K562 (cell line): ENCODE data around the gene FYB1. TPM values are rescaled to one million over a fixed set of nuclear protein-coding genes. Genes with fewer than 3 reads are reported as not detected.

Source experiments
- ATAC-seq: fragments of 200-7000 bp; cut with Tn5 transposase; 3 replicates; pipeline ENCODE4 v1.9.1; 2020; ENCODE audit warnings: moderate library complexity
- BruUV-seq: library from RNA; stranded (reverse); fragments of 400-500 nt; replicated peaks from 2 replicates; lab custom pipeline; 2021; lab: Mats Ljungman, UMichigan
- CTCF ChIA-PET: fragments of 300-600 bp; formaldehyde crosslinking; extraction: SDS; loops from one replicate; lab custom pipeline; 2021; ENCODE audit warnings: low intra/inter-chr PET ratio; lab: Yijun Ruan, JAX
- POLR2A ChIA-PET: fragments of 300-600, 350-650 bp; sonication (Branson Sonifier 250); formaldehyde crosslinking; extraction: SDS; loops from one replicate; lab custom pipeline; 2021; ENCODE audit warnings: antibody characterized with exemption, inconsistent platforms; lab: Yijun Ruan, JAX
- DNase-seq, 4 experiments: peaks; one replicate each; pipeline versions ENCODE4 v3.0.0 to v3.0.0-alpha.2; 2011 to 2018; ENCODE audit warnings: low spot score in 3 of 4, mixed read lengths in 3 of 4; ENCODE audit errors: extremely low read depth in 1 of 4
- FAIRE-seq: peaks from 2 replicates; lab custom pipeline; 2011; peaks lifted over from hg19 to GRCh38; lab: Jason Lieb, UNC
- H2AFZ ChIP-seq: 2 replicates; pipeline ENCODE4 v1.6.0; 2011; ENCODE audit warnings: low read depth, low read length, control low read depth, inconsistent platforms
- H3K27ac ChIP-seq: fragments of 200-600 bp; 3 replicates; pipeline ENCODE4 v1.8.0; 2011; ENCODE audit warnings: low read depth, mild to moderate bottlenecking, control low read depth, inconsistent platforms, low read length, moderate library complexity, mixed read lengths; ENCODE audit errors: extremely low read depth
- H3K27me3 ChIP-seq, 2 experiments: fragments of 300-600 bp in 1 of 2; 2 replicates in 1 of 2; 3 replicates in 1 of 2; pipeline versions ENCODE4 v1.6.0 to v1.8.0; 2011; ENCODE audit warnings: inconsistent platforms in 2 of 2, low read length in 2 of 2, mild to moderate bottlenecking in 1 of 2, mixed read lengths in 1 of 2, moderate library complexity in 1 of 2; ENCODE audit not compliant: control insufficient read depth in 2 of 2, insufficient read depth in 2 of 2
- H3K36me3 ChIP-seq: fragments of 300-600 bp; 3 replicates; pipeline ENCODE4 v1.8.0; 2011; ENCODE audit warnings: mild to moderate bottlenecking, low read length, inconsistent platforms; ENCODE audit not compliant: control insufficient read depth, insufficient read depth
- H3K4me1 ChIP-seq, 2 experiments: fragments of 200-600 bp in 1 of 2; replicated peaks in 1 of 2; 2 replicates in 1 of 2; 3 replicates in 1 of 2; pipeline versions ENCODE4 v1.5.1 to v1.8.0; 2011; ENCODE audit warnings: inconsistent platforms in 2 of 2, low read length in 2 of 2, mild to moderate bottlenecking in 1 of 2, mixed read lengths in 1 of 2, moderate library complexity in 1 of 2; ENCODE audit not compliant: control insufficient read depth in 2 of 2, insufficient read depth in 2 of 2
- H3K4me2 ChIP-seq: 2 replicates; pipeline ENCODE4 v1.6.1; 2011; ENCODE audit warnings: low read length, control low read depth, inconsistent platforms, mixed read lengths; ENCODE audit not compliant: insufficient read depth
- H3K4me3 ChIP-seq: fragments of 200-600 bp; sonication (generic), shearing (Covaris generic); 2 replicates; pipeline ENCODE4 v1.5.1; 2016; ENCODE audit warnings: control low read depth, inconsistent platforms
- H3K79me2 ChIP-seq: fragments of 200-600 bp; 3 replicates; pipeline ENCODE4 v1.8.0; 2011; ENCODE audit warnings: low read length, inconsistent platforms; ENCODE audit not compliant: control insufficient read depth, insufficient read depth
- H3K9ac ChIP-seq, 2 experiments: 2 replicates each; pipeline versions ENCODE4 v1.6.0 to v1.6.1; 2011; ENCODE audit warnings: low read depth in 2 of 2, low read length in 2 of 2, control low read depth in 1 of 2, inconsistent platforms in 1 of 2, mild to moderate bottlenecking in 1 of 2, mixed read lengths in 1 of 2; ENCODE audit not compliant: insufficient read depth in 1 of 2
- H3K9me1 ChIP-seq: one replicate; pipeline ENCODE4 v1.6.0; 2011; ENCODE audit warnings: inconsistent platforms, mild to moderate bottlenecking, low read length, moderate library complexity; ENCODE audit not compliant: control insufficient read depth, insufficient read depth
- H3K9me3 ChIP-seq: replicated peaks from 2 replicates; pipeline ENCODE4 v1.5.1; 2011; ENCODE audit warnings: low read depth, low read length, inconsistent platforms; ENCODE audit not compliant: control insufficient read depth, insufficient read depth
- H4K20me1 ChIP-seq: replicated peaks from 2 replicates; pipeline ENCODE4 v1.6.1; 2011; ENCODE audit warnings: low read length, inconsistent platforms, mixed read lengths; ENCODE audit not compliant: control insufficient read depth, insufficient read depth
- BRD9 ChIP-seq: fragments of 450-650 bp; IDR thresholded peaks from 2 replicates; pipeline ENCODE4 v1.6.1; 2018; ENCODE audit warnings: low read depth; ENCODE audit not compliant: partially characterized antibody
- COPS2 ChIP-seq: fragments of 450-650 bp; conservative IDR thresholded peaks from 2 replicates; pipeline ENCODE4 v1.6.1; 2016; ENCODE audit warnings: mild to moderate bottlenecking, moderate library complexity
- ETV5 ChIP-seq: sonication (generic); formaldehyde crosslinking; IDR thresholded peaks from 2 replicates; pipeline ENCODE4 v1.4.0; 2020; ENCODE audit warnings: low read depth, mild to moderate bottlenecking, missing genetic modification reagents
- NCOA6 ChIP-seq: fragments of 450-650 bp; IDR thresholded peaks from 2 replicates; pipeline ENCODE4 v1.6.1; 2017; ENCODE audit warnings: mild to moderate bottlenecking
- NFXL1 ChIP-seq: fragments of 450-650 bp; formaldehyde crosslinking; IDR thresholded peaks from 2 replicates; pipeline ENCODE4 v1.4.0; 2021; ENCODE audit warnings: mild to moderate bottlenecking
- NR2F6 ChIP-seq: fragments of 450-650 bp; formaldehyde crosslinking; IDR thresholded peaks from 2 replicates; pipeline ENCODE4 v1.4.0; 2020; ENCODE audit warnings: mild to moderate bottlenecking
- SETDB1 ChIP-seq: IDR thresholded peaks from one replicate; pipeline ENCODE4 v1.6.1; 2012; ENCODE audit warnings: low read length, control low read depth, inconsistent platforms
- SRSF7 ChIP-seq: fragments of 200-400 bp; formaldehyde crosslinking; optimal IDR thresholded peaks from 2 replicates; pipeline ENCODE3; 2017; ENCODE audit warnings: mild to moderate bottlenecking, low read depth, low read length
- TAF9B ChIP-seq: fragments of 450-650 bp; IDR thresholded peaks from 2 replicates; pipeline ENCODE4 v1.6.1; 2018; ENCODE audit warnings: mild to moderate bottlenecking; ENCODE audit not compliant: partially characterized antibody
- YBX1 ChIP-seq: fragments of 450-650 bp; IDR thresholded peaks from 2 replicates; pipeline ENCODE4 v1.7.1; 2016; ENCODE audit warnings: mild to moderate bottlenecking
- ZNF12 ChIP-seq: sonication (generic); formaldehyde crosslinking; IDR thresholded peaks from 2 replicates; pipeline ENCODE4 v1.4.0; 2020; ENCODE audit warnings: mild to moderate bottlenecking, missing genetic modification reagents
- ZNF232 ChIP-seq: sonication (generic); formaldehyde crosslinking; IDR thresholded peaks from 2 replicates; pipeline ENCODE4 v1.8.0; 2022; ENCODE audit warnings: mild to moderate bottlenecking, missing genetic modification reagents
- ZNF586 ChIP-seq: fragments of 450-650 bp; formaldehyde crosslinking; conservative IDR thresholded peaks from 2 replicates; pipeline ENCODE4 v1.4.0; 2020; ENCODE audit warnings: mild to moderate bottlenecking, moderate library complexity
- WGBS: fragments of 100-300 bp; shearing (Covaris generic); methylation state at CpG from one replicate; pipeline ENCODE4 v1.1.6; 2016; ENCODE audit warnings: low coverage, mixed read lengths; ENCODE audit not compliant: insufficient coverage; ENCODE audit errors: missing lambda C conversion rate; 5-methylcytosine and 5-hydroxymethylcytosine counted together
- in situ Hi-C: fragments of 300-500 bp; cut with MboI; formaldehyde crosslinking; loops from 4 replicates; pipeline ENCODE4 v1.15.0; 2018; ENCODE audit warnings: inconsistent platforms, mixed read lengths
- intact Hi-C: fragments of 100-400 bp; cut with micrococcal nuclease; formaldehyde crosslinking; loops from 2 replicates; pipeline ENCODE4 v1.14.2; 2022
- polyA plus RNA-seq, 8 experiments: library from polyadenylated mRNA; depleted of rRNA in 4 of 8; stranded (reverse) in 5 of 8; unstranded in 3 of 8; fragments of >200 nt; fragmentation: Nextera tagmentation in 2 of 8; fragmentation: Illumina TruSeq in 1 of 8; extraction: Ambion mirVana in 2 of 8; extraction: Trizol in 1 of 8; gene quantifications; 2 replicates each; pipeline versions ENCODE4 v1.2.1 to v1.2.3, GENCODE V29; 2011 to 2014; ENCODE audit warnings: inconsistent platforms in 1 of 8, missing spikeins in 1 of 8
- total RNA-seq, 7 experiments: library from RNA; depleted of rRNA in 6 of 7; stranded (reverse); fragments of >200 nt in 6 of 7; fragmentation: Illumina TruSeq in 2 of 7; extraction: Trizol in 2 of 7; gene quantifications; 2 replicates each; pipeline versions ENCODE4 v1.2.1 to v1.2.3, GENCODE V29; 2011 to 2021; ENCODE audit warnings: low replicate concordance in 1 of 7
- TF ChIP-seq, protein P1 (sequence below): sonication (generic); formaldehyde crosslinking; IDR thresholded peaks from 2 replicates; pipeline ENCODE4 v1.8.1; 2023; ENCODE audit warnings: mild to moderate bottlenecking, missing genetic modification reagents, moderate library complexity
- TF ChIP-seq, protein P2 (sequence below), 2 experiments: IDR thresholded peaks; 2 replicates each; pipeline ENCODE4 v1.6.1; 2011; ENCODE audit warnings: borderline replicate concordance in 1 of 2, control low read depth in 1 of 2, low read depth in 1 of 2, low read length in 1 of 2, mild to moderate bottlenecking in 1 of 2, mixed read lengths in 1 of 2, moderate library complexity in 1 of 2; ENCODE audit not compliant: insufficient read depth in 1 of 2, insufficient read length in 1 of 2, poor library complexity in 1 of 2, severe bottlenecking in 1 of 2; ENCODE audit errors: extremely low read depth in 1 of 2
- TF ChIP-seq, protein P3 (sequence below), 3 experiments: fragments of 200-800 bp in 1 of 3; fragments of 250-450 bp in 1 of 3; fragments of 450-650 bp in 1 of 3; sonication (Bioruptor Pico) in 1 of 3; sonication (Bioruptor generic) in 1 of 3; formaldehyde crosslinking in 1 of 3; IDR thresholded peaks; 2 replicates each; pipeline versions ENCODE4 v1.6.1 to v1.8.0; 2016 to 2022; ENCODE audit warnings: mild to moderate bottlenecking in 2 of 3, missing genetic modification characterization in 2 of 3, missing compliant biosample characterization in 1 of 3, moderate library complexity in 1 of 3

The FYB1 gene
- total and polyA plus RNA-seq, 9 of the 15 experiments (the other 6 are each of a cell fraction or from before 2014, with no cell fraction given), result 4.7 to 31.5 (median 9.7) TPM

DNA sequence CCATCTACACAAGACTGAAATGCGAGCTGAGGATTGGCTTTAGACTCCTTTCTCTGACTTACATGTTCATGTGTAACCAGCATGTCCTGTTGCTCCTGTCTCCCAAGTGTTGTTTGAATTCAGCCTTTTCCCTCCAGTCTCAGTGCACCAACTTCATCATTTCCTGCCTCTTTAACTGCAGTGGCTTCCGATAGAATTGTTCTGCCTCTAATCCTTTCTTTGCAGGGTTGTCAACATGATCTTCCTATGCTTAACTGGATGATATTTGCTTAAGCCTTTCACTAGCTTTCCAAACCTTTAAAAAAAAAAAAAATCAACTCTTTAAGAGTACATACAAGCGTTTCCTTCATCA, 6.7 kb upstream of the FYB1 start (continued):
- TF ChIP-seq BRD9, result no peak

DNA sequence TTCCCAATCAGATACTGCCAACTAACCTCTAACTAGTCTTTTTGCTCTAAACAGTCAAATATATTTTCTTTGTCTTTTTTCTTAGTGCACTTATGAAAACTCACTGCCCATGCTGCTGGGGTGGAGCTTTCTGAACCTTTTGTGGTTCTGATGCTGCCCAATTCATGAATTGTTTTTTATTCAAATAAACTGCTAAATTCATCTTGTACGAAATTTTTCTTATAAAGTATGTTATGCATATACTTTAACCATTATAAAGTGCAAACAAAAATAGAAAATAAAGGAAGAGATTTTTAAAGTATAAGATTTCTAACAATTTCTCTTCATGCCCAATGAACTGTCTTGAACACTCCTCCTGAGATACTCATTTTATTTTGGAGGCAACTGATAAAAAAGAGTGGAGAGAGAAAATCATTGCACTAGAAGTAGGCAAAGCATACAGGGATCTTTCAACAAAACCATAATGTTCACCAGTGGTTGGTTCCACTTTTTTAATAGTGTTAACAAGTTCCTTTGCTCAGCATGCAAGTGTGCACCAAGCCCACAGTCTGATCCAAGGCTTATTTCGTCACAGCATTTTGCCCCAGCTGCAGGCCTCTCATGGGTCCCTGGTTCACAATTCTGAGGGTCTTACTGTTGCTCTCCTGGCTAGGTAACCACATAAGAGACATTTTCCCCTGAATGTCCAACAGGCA, 6.2 kb upstream of the FYB1 start:
- H2AFZ ChIP-seq, result peak overlapping the region; percentile 58
- H3K9me1 ChIP-seq, result no peaks in the 10 kb centered on the region
- no peak overlapping the region for H3K9ac ChIP-seq
- no peak for ATAC-seq
- H3K4me3 ChIP-seq, result no peak overlapping the region
- no peaks in the 10 kb centered on the region for H3K79me2 ChIP-seq
- no peaks in the 10 kb centered on the region for H3K9me3 ChIP-seq
- 47% methylated on average over 2 of the region's 2 CpGs for WGBS
- no peak for FAIRE-seq
- POLR2A ChIA-PET, result interaction anchor here (0.6 to 2.2 kb wide), 2 partner anchors 9 to 31 kb away, joined by 4 to 10 read pairs; no protein-coding TSS in a partner anchor
- H3K36me3 ChIP-seq, result no peaks in the 10 kb centered on the region
- in situ Hi-C loops (no loop called here), intact Hi-C loops (no loop called here)
- DNase-seq, result no peak
- CTCF ChIA-PET, result no interaction called here
- H3K27ac ChIP-seq, result no peak overlapping the region
- H3K27me3 ChIP-seq, result no peaks in the 10 kb centered on the region; a peak in 1 of 5 replicates
- H3K4me2 ChIP-seq, result no peak overlapping the region
- peaks cover 4 to 20% of the 10 kb centered on the region in 2 experiments; a peak in 4 of 5 replicates for H3K4me1 ChIP-seq
- no TSS peak for BruUV-seq
- no peaks in the 10 kb centered on the region for H4K20me1 ChIP-seq
- TF ChIP-seq ZNF12 (CRISPR knock-in tag) (no peak), ETV5 (no peak), COPS2 (no peak), NFXL1 (CRISPR knock-in tag) (no peak), SRSF7 (no peak), SETDB1 (no peak), NR2F6 (CRISPR knock-in tag) (no peak), ZNF586 (CRISPR knock-in tag) (no peak), YBX1 (no peak), NCOA6 (no peak), ZNF232 (no peak), TAF9B (no peak)
- TF ChIP-seq, protein P1, sequence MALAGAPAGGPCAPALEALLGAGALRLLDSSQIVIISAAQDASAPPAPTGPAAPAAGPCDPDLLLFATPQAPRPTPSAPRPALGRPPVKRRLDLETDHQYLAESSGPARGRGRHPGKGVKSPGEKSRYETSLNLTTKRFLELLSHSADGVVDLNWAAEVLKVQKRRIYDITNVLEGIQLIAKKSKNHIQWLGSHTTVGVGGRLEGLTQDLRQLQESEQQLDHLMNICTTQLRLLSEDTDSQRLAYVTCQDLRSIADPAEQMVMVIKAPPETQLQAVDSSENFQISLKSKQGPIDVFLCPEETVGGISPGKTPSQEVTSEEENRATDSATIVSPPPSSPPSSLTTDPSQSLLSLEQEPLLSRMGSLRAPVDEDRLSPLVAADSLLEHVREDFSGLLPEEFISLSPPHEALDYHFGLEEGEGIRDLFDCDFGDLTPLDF, result no peak
- TF ChIP-seq, protein P2, sequence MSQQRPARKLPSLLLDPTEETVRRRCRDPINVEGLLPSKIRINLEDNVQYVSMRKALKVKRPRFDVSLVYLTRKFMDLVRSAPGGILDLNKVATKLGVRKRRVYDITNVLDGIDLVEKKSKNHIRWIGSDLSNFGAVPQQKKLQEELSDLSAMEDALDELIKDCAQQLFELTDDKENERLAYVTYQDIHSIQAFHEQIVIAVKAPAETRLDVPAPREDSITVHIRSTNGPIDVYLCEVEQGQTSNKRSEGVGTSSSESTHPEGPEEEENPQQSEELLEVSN (IDR thresholded peaks at IDR 0.05; ENCODE audit: borderline replicate concordance in 1 of 2, extremely low read depth in 1 of 2, insufficient read depth in 1 of 2, insufficient read length in 1 of 2, low read depth in 1 of 2, low read length in 1 of 2, poor library complexity in 1 of 2, severe bottlenecking in 1 of 2), result no peak
- TF ChIP-seq, protein P3, sequence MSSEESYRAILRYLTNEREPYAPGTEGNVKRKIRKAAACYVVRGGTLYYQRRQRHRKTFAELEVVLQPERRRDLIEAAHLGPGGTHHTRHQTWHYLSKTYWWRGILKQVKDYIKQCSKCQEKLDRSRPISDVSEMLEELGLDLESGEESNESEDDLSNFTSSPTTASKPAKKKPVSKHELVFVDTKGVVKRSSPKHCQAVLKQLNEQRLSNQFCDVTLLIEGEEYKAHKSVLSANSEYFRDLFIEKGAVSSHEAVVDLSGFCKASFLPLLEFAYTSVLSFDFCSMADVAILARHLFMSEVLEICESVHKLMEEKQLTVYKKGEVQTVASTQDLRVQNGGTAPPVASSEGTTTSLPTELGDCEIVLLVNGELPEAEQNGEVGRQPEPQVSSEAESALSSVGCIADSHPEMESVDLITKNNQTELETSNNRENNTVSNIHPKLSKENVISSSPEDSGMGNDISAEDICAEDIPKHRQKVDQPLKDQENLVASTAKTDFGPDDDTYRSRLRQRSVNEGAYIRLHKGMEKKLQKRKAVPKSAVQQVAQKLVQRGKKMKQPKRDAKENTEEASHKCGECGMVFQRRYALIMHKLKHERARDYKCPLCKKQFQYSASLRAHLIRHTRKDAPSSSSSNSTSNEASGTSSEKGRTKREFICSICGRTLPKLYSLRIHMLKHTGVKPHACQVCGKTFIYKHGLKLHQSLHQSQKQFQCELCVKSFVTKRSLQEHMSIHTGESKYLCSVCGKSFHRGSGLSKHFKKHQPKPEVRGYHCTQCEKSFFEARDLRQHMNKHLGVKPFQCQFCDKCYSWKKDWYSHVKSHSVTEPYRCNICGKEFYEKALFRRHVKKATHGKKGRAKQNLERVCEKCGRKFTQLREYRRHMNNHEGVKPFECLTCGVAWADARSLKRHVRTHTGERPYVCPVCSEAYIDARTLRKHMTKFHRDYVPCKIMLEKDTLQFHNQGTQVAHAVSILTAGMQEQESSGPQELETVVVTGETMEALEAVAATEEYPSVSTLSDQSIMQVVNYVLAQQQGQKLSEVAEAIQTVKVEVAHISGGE (CRISPR knock-in tag; IDR thresholded peaks at IDR 0.05), result no peak
